Neural cell (in vitro differentiated cells): ENCODE data around the gene ZNF346. TPM values are rescaled to one million over a fixed set of nuclear protein-coding genes. Genes with fewer than 3 reads are reported as not detected.

Experiments
- H2AFZ ChIP-seq: fragments of 200-600, 300-800 bp; sonication (generic), shearing (Covaris generic); 2 replicates; pipeline ENCODE4 v1.6.0; 2014; ENCODE audit warnings: low read depth, mild to moderate bottlenecking, antibody characterized with exemption, low read length, moderate library complexity
- H3F3A ChIP-seq: fragments of 200-600 bp; shearing (Covaris generic); 2 replicates; pipeline ENCODE4 v1.6.1; 2016; ENCODE audit warnings: mild to moderate bottlenecking, moderate library complexity, mixed read lengths, antibody characterized with exemption, low read length; ENCODE audit not compliant: insufficient read depth, poor library complexity, severe bottlenecking
- H3K27ac ChIP-seq: fragments of 200-600, 300-800 bp; sonication (generic), shearing (Covaris generic); 2 replicates; pipeline ENCODE4 v1.5.1; 2014; ENCODE audit warnings: mild to moderate bottlenecking, low read length, moderate library complexity
- H3K27me3 ChIP-seq: fragments of 300-800, 200-600 bp; sonication (generic), shearing (Covaris generic); 2 replicates; pipeline ENCODE4 v1.6.0; 2014; ENCODE audit warnings: mild to moderate bottlenecking, low read depth, low read length, moderate library complexity; ENCODE audit not compliant: insufficient read depth
- H3K36me3 ChIP-seq: fragments of 300-800, 200-600 bp; sonication (generic), shearing (Covaris generic); 2 replicates; pipeline ENCODE4 v1.5.1; 2014; ENCODE audit warnings: mild to moderate bottlenecking, antibody characterized with exemption, low read length, moderate library complexity; ENCODE audit not compliant: insufficient read depth
- H3K4me2 ChIP-seq: fragments of 300-800, 200-600 bp; sonication (generic), shearing (Covaris generic); 2 replicates; pipeline ENCODE4 v1.6.0; 2014; ENCODE audit warnings: mild to moderate bottlenecking, low read length
- H3K4me3 ChIP-seq: fragments of 300-800, 200-600 bp; sonication (generic), shearing (Covaris generic); 2 replicates; pipeline ENCODE4 v1.5.1; 2014; ENCODE audit warnings: mild to moderate bottlenecking, low read length, moderate library complexity
- H3K79me2 ChIP-seq: fragments of 200-600 bp; shearing (Covaris generic); replicated peaks from 2 replicates; pipeline ENCODE4 v1.6.0; 2014; ENCODE audit warnings: mild to moderate bottlenecking, low read length, moderate library complexity; ENCODE audit not compliant: insufficient read depth
- H3K9ac ChIP-seq: fragments of 300-800, 200-600 bp; sonication (generic), shearing (Covaris generic); 2 replicates; pipeline ENCODE4 v1.6.1; 2016; ENCODE audit warnings: mild to moderate bottlenecking, low read length, mixed read lengths
- H3K9me2 ChIP-seq: fragments of 200-600 bp; shearing (Covaris generic); 2 replicates; pipeline ENCODE4 v1.6.1; 2016; ENCODE audit warnings: mild to moderate bottlenecking, low read length, mixed read lengths; ENCODE audit not compliant: insufficient read depth
- H3K9me3 ChIP-seq: fragments of 200-600, 300-800 bp; sonication (generic), shearing (Covaris generic); 2 replicates; pipeline ENCODE4 v1.6.1; 2016; ENCODE audit warnings: mild to moderate bottlenecking, mixed run types, low read length, moderate library complexity, mixed read lengths
- H4K20me1 ChIP-seq: fragments of 200-600 bp; shearing (Covaris generic); 2 replicates; pipeline ENCODE4 v1.6.1; 2016; ENCODE audit warnings: mild to moderate bottlenecking, mixed run types; ENCODE audit not compliant: insufficient read depth
- EP300 ChIP-seq: fragments of 450-650 bp; conservative IDR thresholded peaks from 2 replicates; pipeline ENCODE4 v1.6.1; 2014; ENCODE audit warnings: antibody characterized with exemption, mild to moderate bottlenecking, moderate library complexity; ENCODE audit not compliant: poor library complexity, severe bottlenecking
- EZH2 ChIP-seq: fragments of 200-600, 300-800 bp; shearing (Covaris generic), sonication (generic); IDR thresholded peaks from 2 replicates; pipeline ENCODE4 v1.6.1; 2014; ENCODE audit warnings: antibody characterized with exemption, low read length, borderline replicate concordance, mild to moderate bottlenecking; ENCODE audit not compliant: insufficient read depth, poor library complexity, severe bottlenecking
- MXI1 ChIP-seq: fragments of 450-650 bp; conservative IDR thresholded peaks from 2 replicates; pipeline ENCODE4 v1.6.1; 2014; ENCODE audit warnings: antibody characterized with exemption, mild to moderate bottlenecking; ENCODE audit not compliant: poor library complexity, severe bottlenecking
- POLR2AphosphoS5 ChIP-seq: IDR thresholded peaks from 2 replicates; pipeline ENCODE4 v1.6.1; 2012
- RAD21 ChIP-seq: fragments of 450-650 bp; conservative IDR thresholded peaks from 2 replicates; pipeline ENCODE4 v1.6.1; 2014; ENCODE audit warnings: antibody characterized with exemption, mild to moderate bottlenecking, moderate library complexity
- SMC3 ChIP-seq: fragments of 450-650 bp; conservative IDR thresholded peaks from 2 replicates; pipeline ENCODE4 v1.6.1; 2014; ENCODE audit warnings: antibody characterized with exemption, mild to moderate bottlenecking, moderate library complexity; ENCODE audit not compliant: poor library complexity
- TAF1 ChIP-seq: IDR thresholded peaks from 2 replicates; pipeline ENCODE4 v1.6.1; 2012; ENCODE audit warnings: low read depth
- polyA plus RNA-seq: library from polyadenylated mRNA; depleted of rRNA; stranded (reverse); fragments of >200 nt; gene quantifications from 2 replicates; pipeline ENCODE4 v1.2.3, GENCODE V29; 2014
- TF ChIP-seq, protein P1 (sequence below): IDR thresholded peaks from 2 replicates; pipeline ENCODE4 v1.6.1; 2012; ENCODE audit warnings: borderline replicate concordance
- TF ChIP-seq, protein P2 (sequence below): fragments of 450-650 bp; IDR thresholded peaks from 2 replicates; pipeline ENCODE4 v1.5.1; 2014; ENCODE audit warnings: antibody characterized with exemption, mild to moderate bottlenecking, moderate library complexity; ENCODE audit not compliant: poor library complexity, severe bottlenecking

ZNF346 gene
- polyA plus RNA-seq, 1 donor from 2014 or later, result 40.1 TPM

DNA sequence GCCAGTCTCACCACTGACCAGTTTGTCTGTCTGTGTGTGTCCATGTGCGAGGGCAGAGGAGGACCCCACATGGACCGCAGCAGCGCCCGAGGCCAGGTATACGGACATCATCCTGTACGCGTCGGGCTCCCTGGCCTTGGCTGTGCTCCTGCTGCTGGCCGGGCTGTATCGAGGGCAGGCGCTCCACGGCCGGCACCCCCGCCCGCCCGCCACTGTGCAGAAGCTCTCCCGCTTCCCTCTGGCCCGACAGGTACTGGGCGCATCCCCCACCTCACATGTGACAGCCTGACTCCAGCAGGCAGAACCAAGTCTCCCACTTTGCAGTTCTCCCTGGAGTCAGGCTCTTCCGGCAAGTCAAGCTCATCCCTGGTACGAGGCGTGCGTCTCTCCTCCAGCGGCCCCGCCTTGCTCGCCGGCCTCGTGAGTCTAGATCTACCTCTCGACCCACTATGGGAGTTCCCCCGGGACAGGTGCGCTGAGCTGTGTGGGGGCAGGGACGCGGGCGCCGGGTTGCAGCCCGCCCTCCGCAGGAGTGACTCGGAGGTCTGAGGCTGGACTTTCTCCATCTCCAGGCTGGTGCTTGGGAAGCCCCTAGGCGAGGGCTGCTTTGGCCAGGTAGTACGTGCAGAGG, 70.7 kb downstream of the ZNF346 start:
- no peaks in the 10 kb centered on the region for H3K36me3 ChIP-seq
- H3K4me3 ChIP-seq, result no peak overlapping the region
- no peaks in the 10 kb centered on the region for H3K79me2 ChIP-seq
- no peak overlapping the region for H3K27ac ChIP-seq
- H3F3A ChIP-seq, result no peaks in the 10 kb centered on the region
- no peak overlapping the region for H2AFZ ChIP-seq
- no peak overlapping the region for H3K9ac ChIP-seq
- no peaks in the 10 kb centered on the region for H3K9me3 ChIP-seq
- H3K4me2 ChIP-seq, result no peak overlapping the region
- H3K9me2 ChIP-seq, result no peaks in the 10 kb centered on the region
- H4K20me1 ChIP-seq, result no peaks in the 10 kb centered on the region
- TF ChIP-seq, protein P1, sequence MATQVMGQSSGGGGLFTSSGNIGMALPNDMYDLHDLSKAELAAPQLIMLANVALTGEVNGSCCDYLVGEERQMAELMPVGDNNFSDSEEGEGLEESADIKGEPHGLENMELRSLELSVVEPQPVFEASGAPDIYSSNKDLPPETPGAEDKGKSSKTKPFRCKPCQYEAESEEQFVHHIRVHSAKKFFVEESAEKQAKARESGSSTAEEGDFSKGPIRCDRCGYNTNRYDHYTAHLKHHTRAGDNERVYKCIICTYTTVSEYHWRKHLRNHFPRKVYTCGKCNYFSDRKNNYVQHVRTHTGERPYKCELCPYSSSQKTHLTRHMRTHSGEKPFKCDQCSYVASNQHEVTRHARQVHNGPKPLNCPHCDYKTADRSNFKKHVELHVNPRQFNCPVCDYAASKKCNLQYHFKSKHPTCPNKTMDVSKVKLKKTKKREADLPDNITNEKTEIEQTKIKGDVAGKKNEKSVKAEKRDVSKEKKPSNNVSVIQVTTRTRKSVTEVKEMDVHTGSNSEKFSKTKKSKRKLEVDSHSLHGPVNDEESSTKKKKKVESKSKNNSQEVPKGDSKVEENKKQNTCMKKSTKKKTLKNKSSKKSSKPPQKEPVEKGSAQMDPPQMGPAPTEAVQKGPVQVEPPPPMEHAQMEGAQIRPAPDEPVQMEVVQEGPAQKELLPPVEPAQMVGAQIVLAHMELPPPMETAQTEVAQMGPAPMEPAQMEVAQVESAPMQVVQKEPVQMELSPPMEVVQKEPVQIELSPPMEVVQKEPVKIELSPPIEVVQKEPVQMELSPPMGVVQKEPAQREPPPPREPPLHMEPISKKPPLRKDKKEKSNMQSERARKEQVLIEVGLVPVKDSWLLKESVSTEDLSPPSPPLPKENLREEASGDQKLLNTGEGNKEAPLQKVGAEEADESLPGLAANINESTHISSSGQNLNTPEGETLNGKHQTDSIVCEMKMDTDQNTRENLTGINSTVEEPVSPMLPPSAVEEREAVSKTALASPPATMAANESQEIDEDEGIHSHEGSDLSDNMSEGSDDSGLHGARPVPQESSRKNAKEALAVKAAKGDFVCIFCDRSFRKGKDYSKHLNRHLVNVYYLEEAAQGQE, result no peak
- TF ChIP-seq MXI1, result no peak
- TF ChIP-seq EP300, result no peak
- no peak for TF ChIP-seq POLR2AphosphoS5
- TF ChIP-seq, protein P2, sequence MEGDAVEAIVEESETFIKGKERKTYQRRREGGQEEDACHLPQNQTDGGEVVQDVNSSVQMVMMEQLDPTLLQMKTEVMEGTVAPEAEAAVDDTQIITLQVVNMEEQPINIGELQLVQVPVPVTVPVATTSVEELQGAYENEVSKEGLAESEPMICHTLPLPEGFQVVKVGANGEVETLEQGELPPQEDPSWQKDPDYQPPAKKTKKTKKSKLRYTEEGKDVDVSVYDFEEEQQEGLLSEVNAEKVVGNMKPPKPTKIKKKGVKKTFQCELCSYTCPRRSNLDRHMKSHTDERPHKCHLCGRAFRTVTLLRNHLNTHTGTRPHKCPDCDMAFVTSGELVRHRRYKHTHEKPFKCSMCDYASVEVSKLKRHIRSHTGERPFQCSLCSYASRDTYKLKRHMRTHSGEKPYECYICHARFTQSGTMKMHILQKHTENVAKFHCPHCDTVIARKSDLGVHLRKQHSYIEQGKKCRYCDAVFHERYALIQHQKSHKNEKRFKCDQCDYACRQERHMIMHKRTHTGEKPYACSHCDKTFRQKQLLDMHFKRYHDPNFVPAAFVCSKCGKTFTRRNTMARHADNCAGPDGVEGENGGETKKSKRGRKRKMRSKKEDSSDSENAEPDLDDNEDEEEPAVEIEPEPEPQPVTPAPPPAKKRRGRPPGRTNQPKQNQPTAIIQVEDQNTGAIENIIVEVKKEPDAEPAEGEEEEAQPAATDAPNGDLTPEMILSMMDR, result no peak
- no peak for TF ChIP-seq EZH2
- TF ChIP-seq SMC3, result no peak
- TF ChIP-seq RAD21, result no peak
- TF ChIP-seq TAF1, result no peak
- H3K27me3 ChIP-seq, result no peaks in the 10 kb centered on the region

DNA sequence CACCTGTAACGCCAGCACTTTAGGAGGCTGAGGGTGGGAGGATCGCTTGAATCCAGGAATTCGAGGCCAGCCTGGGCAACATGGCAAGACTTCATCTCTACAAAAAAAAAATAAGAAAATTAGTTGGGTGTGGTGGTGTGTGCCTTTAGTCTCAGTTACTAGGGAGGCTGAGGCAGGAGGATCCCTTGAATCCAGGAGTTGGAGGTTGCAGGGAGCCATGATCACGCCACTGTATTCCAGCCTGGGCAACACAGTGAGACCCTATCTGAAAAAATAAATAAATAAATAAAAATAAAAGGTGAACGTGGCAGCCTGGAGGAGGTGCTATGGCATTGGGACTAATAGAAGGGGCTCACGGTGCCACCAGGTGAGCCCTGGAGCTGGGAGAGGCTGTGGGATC, 71.3 kb downstream of the ZNF346 start:
- no peaks in the 10 kb centered on the region for H3K9me3 ChIP-seq
- TF ChIP-seq RAD21 (no peak), EP300 (no peak), EZH2 (no peak), MXI1 (no peak), SMC3 (no peak), TAF1 (no peak), POLR2AphosphoS5 (no peak)
- TF ChIP-seq, protein P2, result no peak
- TF ChIP-seq, protein P1, result no peak
- H4K20me1 ChIP-seq, result no peaks in the 10 kb centered on the region
- H3K27ac ChIP-seq, result no peak overlapping the region
- no peak overlapping the region for H3K4me3 ChIP-seq
- no peaks in the 10 kb centered on the region for H3F3A ChIP-seq
- no peak overlapping the region for H3K4me2 ChIP-seq
- H3K9ac ChIP-seq, result no peak overlapping the region
- H3K36me3 ChIP-seq, result no peaks in the 10 kb centered on the region
- no peaks in the 10 kb centered on the region for H3K9me2 ChIP-seq
- H3K27me3 ChIP-seq, result no peaks in the 10 kb centered on the region
- no peaks in the 10 kb centered on the region for H3K79me2 ChIP-seq
- no peak overlapping the region for H2AFZ ChIP-seq
